GM23248 (cell line): ENCODE measurements around the gene BFSP1.

Experiments used
- EZH2 ChIP-seq: fragments of 200-600 bp; sonication (generic); IDR thresholded peaks from 2 replicates; pipeline ENCODE4 v1.6.1; 2018; ENCODE audit warnings: antibody characterized with exemption, mild to moderate bottlenecking; ENCODE audit not compliant: insufficient read depth, poor library complexity, severe bottlenecking
- EZH2phosphoT487 ChIP-seq: fragments of 200-600 bp; sonication (generic); IDR thresholded peaks from 2 replicates; pipeline ENCODE4 v1.6.1; 2018; ENCODE audit warnings: antibody characterized with exemption, moderate library complexity, mild to moderate bottlenecking, low read depth; ENCODE audit not compliant: insufficient read depth

DNA sequence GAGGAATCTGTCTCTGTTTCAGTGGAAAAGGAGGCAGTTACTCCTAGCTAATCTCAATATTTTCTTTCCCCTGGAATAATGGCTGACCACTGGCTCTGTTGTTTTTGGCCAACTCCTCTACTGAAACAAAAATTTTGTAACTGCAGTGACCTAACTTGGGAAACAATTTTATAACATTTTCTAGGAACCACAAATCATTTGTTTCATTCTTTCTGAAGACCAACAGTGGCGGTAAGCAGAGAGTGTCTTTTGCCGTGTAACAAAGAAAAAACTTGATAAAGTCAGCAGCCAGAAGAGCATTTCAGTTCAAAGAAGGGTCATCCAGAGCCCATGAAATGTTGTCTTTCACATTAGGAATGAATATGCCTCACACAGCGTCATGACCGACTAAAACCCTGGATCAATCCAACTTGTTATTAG, 11.8 kb upstream of the BFSP1 start:
- no peak for TF ChIP-seq EZH2
- TF ChIP-seq EZH2phosphoT487 = no peak
